ENCODE measurements around the gene ATP6V0B. TPM values are rescaled to one million over a fixed set of nuclear protein-coding genes. Genes with fewer than 3 reads are reported as not detected.

Gene ATP6V0B
- total and polyA plus RNA-seq, 2 of the 8 experiments (the other 6 are each of a cell fraction or from before 2014, with no cell fraction given), result 105 to 308 TPM

DNA sequence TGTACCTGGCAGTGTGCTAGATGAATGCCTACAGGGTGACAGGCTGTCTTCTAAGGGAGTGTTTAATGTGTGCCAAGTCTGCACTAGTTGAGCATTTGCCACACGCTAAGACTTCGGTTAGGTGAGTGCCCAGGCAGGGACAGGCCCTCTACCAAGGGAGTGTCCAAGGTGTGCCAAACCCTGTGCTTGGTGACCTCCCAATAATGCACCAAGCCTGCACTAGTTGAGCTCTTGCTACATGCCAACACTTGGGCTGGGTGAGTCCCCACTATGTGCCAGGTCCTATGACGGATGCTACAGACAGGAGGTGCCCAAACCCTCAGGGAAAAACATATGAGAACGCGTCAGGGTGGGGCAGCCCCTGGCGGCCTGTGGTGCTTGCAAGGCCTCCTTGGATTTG, 45.7 kb downstream of the ATP6V0B start (continued):
- no peak for TF ChIP-seq KDM5A (IDR thresholded peaks at IDR 0.05; ENCODE audit: low read length)
- TF ChIP-seq CREB1 (IDR thresholded peaks at IDR 0.05), result no peak
- no peak for TF ChIP-seq RAD21 (IDR thresholded peaks at IDR 0.05 in 1 of 2, conservative IDR thresholded peaks at IDR 0.05 in 1 of 2; ENCODE audit: low read depth in 2 of 2, low read length in 2 of 2)
- TF ChIP-seq CHD1 (IDR thresholded peaks at IDR 0.05; ENCODE audit: low read depth, low read length), result no peak
- TF ChIP-seq SRF (IDR thresholded peaks at IDR 0.05; ENCODE audit: low read depth, low read length), result no peak
- TF ChIP-seq NANOG (IDR thresholded peaks at IDR 0.05; ENCODE audit: insufficient read depth, low read depth, low read length, poor library complexity, severe bottlenecking), result no peak
- no peak for TF ChIP-seq SUZ12 (IDR thresholded peaks at IDR 0.05; ENCODE audit: low read length)
- no peak for TF ChIP-seq GABPA (IDR thresholded peaks at IDR 0.05; ENCODE audit: borderline replicate concordance, insufficient read depth, low read length)
